PC-9 (cell line): ENCODE measurements around the gene OR6S1.

ENCODE experiments used
- CTCF ChIP-seq: fragments of 200-600 bp; sonication (generic); conservative IDR thresholded peaks from 2 replicates; pipeline ENCODE4 v1.6.1; 2017; ENCODE audit warnings: mixed run types, antibody characterized with exemption, mild to moderate bottlenecking, moderate library complexity
- EZH2 ChIP-seq: fragments of 200-600 bp; sonication (generic); IDR thresholded peaks from 2 replicates; pipeline ENCODE4 v1.8.0; 2017; ENCODE audit warnings: antibody characterized with exemption, low read depth

GRCh38 chr14:20688167-20688839, 46.8 kb upstream of the OR6S1 start, which contains the start of gene ANG:
- TF ChIP-seq CTCF (no peak), EZH2 (no peak)
